IMR-90 (cell line): Measurements from ENCODE around the gene SPATS2L. TPM values are rescaled to one million over a fixed set of nuclear protein-coding genes. Genes with fewer than 3 reads are reported as not detected.
A peak's percentile ranks its signal among the peaks of the same experiment; 100 is the strongest.

Experiments
- ATAC-seq: fragments of 200-7000 bp; cut with Tn5 transposase; 2 replicates; pipeline ENCODE4 v1.9.1; 2020; ENCODE audit warnings: low read depth, mild to moderate bottlenecking, moderate library complexity
- BruUV-seq: library from RNA; stranded (reverse); fragments of 400-500 nt; replicated peaks from 2 replicates; lab custom pipeline; 2021; lab: Mats Ljungman, UMichigan
- CTCF ChIA-PET: fragments of 300-600 bp; formaldehyde crosslinking; extraction: SDS; loops from one replicate; lab custom pipeline; 2021; ENCODE audit warnings: antibody characterized with exemption; lab: Yijun Ruan, JAX
- POLR2A ChIA-PET: fragments of 300-600 bp; sonication (Branson Sonifier 250); formaldehyde crosslinking; loops from one replicate; lab custom pipeline; 2022; ENCODE audit warnings: antibody characterized with exemption; ENCODE audit not compliant: unreplicated experiment; lab: Charles Lee
- DNase-seq: peaks from one replicate; pipeline ENCODE4 v3.0.0; 2013
- H2AFZ ChIP-seq: replicated peaks from 2 replicates; pipeline ENCODE3; 2013; ENCODE audit warnings: low read length, mild to moderate bottlenecking; ENCODE audit not compliant: poor library complexity
- H2AK5ac ChIP-seq: 2 replicates; pipeline ENCODE4 v1.6.1; 2013; ENCODE audit warnings: low read depth, low read length, inconsistent platforms
- H2AK9ac ChIP-seq: replicated peaks from 2 replicates; pipeline ENCODE3; 2013; ENCODE audit warnings: mild to moderate bottlenecking, low read depth, low read length, moderate library complexity; ENCODE audit not compliant: poor library complexity
- H2BK120ac ChIP-seq: 2 replicates; pipeline ENCODE4 v1.6.1; 2013; ENCODE audit warnings: low read depth, low read length, inconsistent platforms
- H2BK15ac ChIP-seq: 3 replicates; pipeline ENCODE4 v1.6.1; 2013; ENCODE audit warnings: low read depth, low read length, inconsistent platforms
- H2BK20ac ChIP-seq: 2 replicates; pipeline ENCODE4 v1.6.1; 2013; ENCODE audit warnings: low read depth, mild to moderate bottlenecking, inconsistent platforms, low read length, moderate library complexity
- H2BK5ac ChIP-seq: 2 replicates; pipeline ENCODE4 v1.6.1; 2013; ENCODE audit warnings: mild to moderate bottlenecking, low read depth, low read length, inconsistent platforms; ENCODE audit not compliant: poor library complexity, severe bottlenecking
- H3K14ac ChIP-seq: replicated peaks from 2 replicates; pipeline ENCODE4 v1.6.1; 2013; ENCODE audit warnings: low read depth, low read length, inconsistent platforms
- H3K18ac ChIP-seq: 2 replicates; pipeline ENCODE4 v1.6.1; 2013; ENCODE audit warnings: low read depth, low read length, control low read depth
- H3K23ac ChIP-seq: 2 replicates; pipeline ENCODE4 v1.6.1; 2013; ENCODE audit warnings: low read depth, low read length, inconsistent platforms
- H3K27ac ChIP-seq: 2 replicates; pipeline ENCODE4 v1.5.1; 2013; ENCODE audit warnings: mild to moderate bottlenecking, control low read depth, low read length; ENCODE audit not compliant: insufficient read depth
- H3K27me3 ChIP-seq: 2 replicates; pipeline ENCODE4 v1.6.1; 2013; ENCODE audit warnings: low read length; ENCODE audit not compliant: control insufficient read depth, insufficient read depth
- H3K36me3 ChIP-seq: 2 replicates; pipeline ENCODE4 v1.6.1; 2013; ENCODE audit warnings: low read length, mixed read lengths; ENCODE audit not compliant: control insufficient read depth, insufficient read depth
- H3K4ac ChIP-seq: 2 replicates; pipeline ENCODE4 v1.6.1; 2013; ENCODE audit warnings: low read depth, low read length, inconsistent platforms
- H3K4me1 ChIP-seq: 2 replicates; pipeline ENCODE4 v1.6.1; 2013; ENCODE audit warnings: low read length, mixed read lengths; ENCODE audit not compliant: control insufficient read depth, insufficient read depth
- H3K4me2 ChIP-seq: 2 replicates; pipeline ENCODE4 v1.6.1; 2013; ENCODE audit warnings: low read depth, mild to moderate bottlenecking, control low read depth, low read length, moderate library complexity
- H3K4me3 ChIP-seq: 2 replicates; pipeline ENCODE4 v1.5.1; 2013; ENCODE audit warnings: low read depth, mild to moderate bottlenecking, control low read depth, low read length, moderate library complexity; ENCODE audit not compliant: insufficient read depth
- H3K56ac ChIP-seq: 2 replicates; pipeline ENCODE4 v1.6.1; 2013; ENCODE audit warnings: low read length, inconsistent platforms; ENCODE audit not compliant: insufficient read depth; ENCODE audit errors: extremely low read depth
- H3K79me1 ChIP-seq, 2 experiments: 2 replicates each; pipeline ENCODE4 v1.6.1; 2013; ENCODE audit warnings: low read length in 2 of 2, inconsistent platforms in 1 of 2, low read depth in 1 of 2
- H3K9ac ChIP-seq: 2 replicates; pipeline ENCODE4 v1.6.1; 2013; ENCODE audit warnings: low read depth, low read length, control low read depth
- H3K9me1 ChIP-seq: 2 replicates; pipeline ENCODE4 v1.6.1; 2013; ENCODE audit warnings: low read length, inconsistent platforms; ENCODE audit not compliant: insufficient read depth
- H3K9me3 ChIP-seq: 2 replicates; pipeline ENCODE4 v1.6.1; 2013; ENCODE audit warnings: low read length; ENCODE audit not compliant: control insufficient read depth, insufficient read depth
- H4K20me1 ChIP-seq: 2 replicates; pipeline ENCODE4 v1.6.1; 2013; ENCODE audit warnings: low read length, inconsistent platforms; ENCODE audit not compliant: insufficient read depth
- H4K5ac ChIP-seq: 2 replicates; pipeline ENCODE4 v1.6.1; 2013; ENCODE audit warnings: mild to moderate bottlenecking, low read depth, low read length, control low read depth
- H4K8ac ChIP-seq, 2 experiments: 2 replicates each; pipeline ENCODE4 v1.6.1; 2013; ENCODE audit warnings: low read depth in 2 of 2, low read length in 2 of 2, control low read depth in 1 of 2, inconsistent platforms in 1 of 2
- H4K91ac ChIP-seq: 2 replicates; pipeline ENCODE4 v1.6.1; 2013; ENCODE audit warnings: low read depth, low read length, inconsistent platforms; ENCODE audit not compliant: insufficient read depth
- BHLHE40 ChIP-seq: fragments of 150-350 bp; IDR thresholded peaks from 2 replicates; pipeline ENCODE4 v1.6.1; 2016; ENCODE audit warnings: mild to moderate bottlenecking, low read depth, low read length
- CEBPB ChIP-seq: IDR thresholded peaks from 2 replicates; pipeline ENCODE4 v1.6.1; 2012; ENCODE audit warnings: low read depth, low read length, improper control_type of control experiment
- MXI1 ChIP-seq: IDR thresholded peaks from 2 replicates; pipeline ENCODE4 v1.6.1; 2012; ENCODE audit warnings: low read depth, mild to moderate bottlenecking, low read length, moderate library complexity, borderline replicate concordance
- NFE2L2 ChIP-seq: fragments of 150-350 bp; IDR thresholded peaks from 2 replicates; pipeline ENCODE4 v1.6.1; 2016; ENCODE audit warnings: low read depth, mild to moderate bottlenecking, low read length
- RAD21 ChIP-seq: IDR thresholded peaks from 2 replicates; pipeline ENCODE4 v1.6.1; 2012; ENCODE audit warnings: low read length, improper control_type of control experiment
- RCOR1 ChIP-seq: IDR thresholded peaks from 2 replicates; pipeline ENCODE4 v1.6.1; 2012; ENCODE audit warnings: mild to moderate bottlenecking, low read length, improper control_type of control experiment; ENCODE audit not compliant: insufficient replicate concordance
- SMC3 ChIP-seq: fragments of 150-350 bp; IDR thresholded peaks from 2 replicates; pipeline ENCODE4 v1.6.1; 2016; ENCODE audit warnings: low read depth, mild to moderate bottlenecking, antibody characterized with exemption, low read length, moderate library complexity
- WGBS, 2 experiments: methylation state at CpG; one replicate each; pipeline versions ENCODE4 v1.1.5 to v1.1.7; 2013; ENCODE audit warnings: missing lambda C conversion rate in 2 of 2; ENCODE audit not compliant: insufficient read length in 1 of 2; ENCODE audit errors: extremely low coverage in 2 of 2; 5-methylcytosine and 5-hydroxymethylcytosine counted together
- dilution Hi-C: fragments of 300-500 bp; cut with HindIII; formaldehyde crosslinking; loops from one replicate; pipeline ENCODE4 v1.14.3; 2018; ENCODE audit warnings: low sequenced_read_pairs; ENCODE audit not compliant: unreplicated experiment
- in situ Hi-C: fragments of 300-500 bp; cut with MboI; formaldehyde crosslinking; loops from 3 replicates; pipeline ENCODE4 v1.14.3; 2019; ENCODE audit warnings: low sequenced_read_pairs, inconsistent platforms, mixed read lengths
- intact Hi-C: fragments of 100-400 bp; cut with micrococcal nuclease; formaldehyde crosslinking; loops from 2 replicates; pipeline ENCODE4 v1.10.0; 2022
- polyA plus RNA-seq, 3 experiments: library from polyadenylated mRNA; depleted of rRNA; stranded (reverse); fragments of >200 nt; gene quantifications; 2 replicates each; pipeline ENCODE4 v1.2.3, GENCODE V29; 2012; ENCODE audit warnings: low replicate concordance in 1 of 3
- total RNA-seq: library from RNA; depleted of rRNA; stranded (reverse); fragments of >200 nt; gene quantifications from 2 replicates; pipeline ENCODE4 v1.2.3, GENCODE V29; 2012

SPATS2L gene
- total and polyA plus RNA-seq, 2 of the 4 experiments (the other 2 are of a cell fraction): 118 to 155 TPM

DNA sequence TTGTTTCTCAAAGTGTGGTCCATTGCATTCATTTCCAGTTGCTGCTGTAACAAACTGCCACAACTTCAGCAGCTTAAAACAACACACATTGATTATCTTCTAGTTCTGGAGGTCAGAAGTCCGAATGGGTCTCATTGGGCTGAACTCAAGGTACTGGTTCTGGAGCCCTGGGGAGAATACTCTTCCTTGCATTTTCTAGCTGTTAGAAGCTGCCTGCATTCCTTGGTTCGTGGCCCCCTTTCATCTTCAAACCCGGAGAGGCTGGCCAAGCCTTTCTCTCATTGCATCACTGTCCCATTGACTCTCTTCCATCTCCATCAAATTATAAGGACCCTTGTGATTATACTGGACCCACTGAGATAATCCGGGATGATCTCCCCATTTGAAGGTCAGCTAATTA, 98.1 kb downstream of the SPATS2L start:
- Histone ChIP-seq H3K14ac (peak overlapping the region; percentile 88), H3K4me2 (no peak overlapping the region), H3K27ac (peak overlapping the region; percentile 86), H3K9me3 (peaks cover 2% of the 10 kb centered on the region; the same call in 1 of the 2 replicates), H3K56ac (peak overlapping the region; percentile 91), H4K20me1 (peaks cover 8% of the 10 kb centered on the region; the same call in 1 of the 2 replicates), H2BK5ac (peak overlapping the region; percentile 99), H3K18ac (peak overlapping the region; percentile 44; the same call in 1 of the 2 replicates), H3K4me1 (peaks cover 24% of the 10 kb centered on the region), H3K4me3 (no peak overlapping the region), H2BK15ac (peak overlapping the region; percentile 88), H3K9ac (peak overlapping the region; percentile 34; the same call in 1 of the 2 replicates), H2AFZ (no peak overlapping the region), H4K91ac (peak overlapping the region; percentile 89), H3K4ac (peak overlapping the region; percentile 99), H2AK9ac (peak overlapping the region; percentile 29), H2AK5ac (peak overlapping the region; percentile 93), H2BK20ac (peak overlapping the region; percentile 98), H3K36me3 (peaks cover 11% of the 10 kb centered on the region), H3K23ac (peak overlapping the region; percentile 95), H2BK120ac (peak overlapping the region; percentile 97), H3K9me1 (peaks cover 11% of the 10 kb centered on the region), H3K27me3 (no peaks in the 10 kb centered on the region), H4K5ac (peak overlapping the region; percentile 74; the same call in 1 of the 2 replicates), H3K79me1 (peaks cover 55 to 66% of the 10 kb centered on the region in 2 experiments), H4K8ac (peak overlapping the region; percentile 30 to 95)
- no peak for TF ChIP-seq MXI1
- TF ChIP-seq RAD21: no peak
- TF ChIP-seq SMC3: no peak
- TF ChIP-seq NFE2L2: no peak
- TF ChIP-seq RCOR1: no peak
- no peak for TF ChIP-seq CEBPB
- no peak for TF ChIP-seq BHLHE40
- dilution Hi-C loops (no loop called here), intact Hi-C loops (loop anchor here (5.0 kb wide), 1 partner anchor 97 kb away; the partner anchor contains the start of gene SPATS2L), in situ Hi-C loops (no loop called here)
- WGBS, 2 experiments: 93% methylated on average over 2 of the region's 4 CpGs; no CpG with 5 or more reads in 1 of the 2 experiments
- ChIA-PET POLR2A (no interaction called here), CTCF (no interaction called here)
- no TSS peak for BruUV-seq
- DNase-seq: no peak
- ATAC-seq: no peak
